H9 (cell line): ENCODE data around the gene RAI1. TPM values are rescaled to one million over a fixed set of nuclear protein-coding genes. Genes with fewer than 3 reads are reported as not detected.

ENCODE experiments used
- DNase-seq: peaks from one replicate; pipeline ENCODE4 v3.0.0-alpha.2; 2017
- H2AFZ ChIP-seq: one replicate; pipeline ENCODE4 v1.6.1; 2013; ENCODE audit warnings: mild to moderate bottlenecking, low read length, control low read depth, moderate library complexity
- H2AK5ac ChIP-seq: 2 replicates; pipeline ENCODE4 v1.6.1; 2013; ENCODE audit warnings: low read length, control low read depth, mixed read lengths; ENCODE audit not compliant: insufficient read length
- H2BK120ac ChIP-seq: one replicate; pipeline ENCODE4 v1.6.1; 2013; ENCODE audit warnings: low read depth, mild to moderate bottlenecking, low read length, control low read depth, inconsistent platforms; ENCODE audit not compliant: poor library complexity, severe bottlenecking
- H2BK12ac ChIP-seq: 2 replicates; pipeline ENCODE4 v1.6.1; 2013; ENCODE audit warnings: low read length, control low read depth, mixed read lengths, low read depth; ENCODE audit not compliant: insufficient read length
- H2BK15ac ChIP-seq: 2 replicates; pipeline ENCODE4 v1.6.1; 2013; ENCODE audit warnings: low read depth, low read length, control low read depth
- H2BK20ac ChIP-seq: one replicate; pipeline ENCODE4 v1.6.1; 2013; ENCODE audit warnings: low read depth, mild to moderate bottlenecking, low read length, control low read depth, inconsistent platforms; ENCODE audit not compliant: poor library complexity, severe bottlenecking
- H2BK5ac ChIP-seq: 2 replicates; pipeline ENCODE4 v1.6.1; 2013; ENCODE audit warnings: low read length, control low read depth, mixed read lengths; ENCODE audit not compliant: insufficient read length
- H3K14ac ChIP-seq: 2 replicates; pipeline ENCODE4 v1.6.1; 2013; ENCODE audit warnings: low read length, control low read depth; ENCODE audit not compliant: insufficient read depth
- H3K18ac ChIP-seq: 2 replicates; pipeline ENCODE4 v1.6.1; 2013; ENCODE audit warnings: low read depth, mild to moderate bottlenecking, mixed read lengths, low read length, control low read depth; ENCODE audit not compliant: insufficient read length
- H3K23ac ChIP-seq: 2 replicates; pipeline ENCODE4 v1.6.1; 2013; ENCODE audit warnings: low read length, control low read depth, mixed read lengths, low read depth; ENCODE audit not compliant: insufficient read length
- H3K23me2 ChIP-seq: 2 replicates; pipeline ENCODE4 v1.6.1; 2013; ENCODE audit warnings: low read depth, mild to moderate bottlenecking, mixed read lengths, low read length, control low read depth; ENCODE audit not compliant: insufficient read length, poor library complexity, severe bottlenecking
- H3K27ac ChIP-seq: 2 replicates; pipeline ENCODE4 v1.5.1; 2013; ENCODE audit warnings: low read length, control low read depth, mixed read lengths, low read depth; ENCODE audit not compliant: insufficient read length
- H3K27me3 ChIP-seq: 2 replicates; pipeline ENCODE4 v1.6.1; 2013; ENCODE audit warnings: low read length, control low read depth, inconsistent platforms; ENCODE audit not compliant: insufficient read depth
- H3K4ac ChIP-seq: 2 replicates; pipeline ENCODE4 v1.6.1; 2013; ENCODE audit warnings: low read depth, mild to moderate bottlenecking, control low read depth, inconsistent platforms, low read length, moderate library complexity
- H3K4me1 ChIP-seq: 2 replicates; pipeline ENCODE4 v1.6.1; 2013; ENCODE audit warnings: low read length, control low read depth, inconsistent platforms; ENCODE audit not compliant: insufficient read depth
- H3K4me2 ChIP-seq: 2 replicates; pipeline ENCODE4 v1.6.1; 2013; ENCODE audit warnings: low read length, control low read depth, mixed read lengths; ENCODE audit not compliant: insufficient read length, insufficient read depth
- H3K56ac ChIP-seq: 2 replicates; pipeline ENCODE4 v1.6.1; 2013; ENCODE audit warnings: low read depth, mild to moderate bottlenecking, mixed read lengths, low read length, control low read depth; ENCODE audit not compliant: insufficient read length
- H3K79me1 ChIP-seq: 2 replicates; pipeline ENCODE4 v1.6.1; 2013; ENCODE audit warnings: low read depth, mild to moderate bottlenecking, moderate library complexity, low read length, control low read depth, inconsistent platforms; ENCODE audit not compliant: insufficient read depth, poor library complexity, severe bottlenecking
- H3K79me2 ChIP-seq: 2 replicates; pipeline ENCODE4 v1.6.1; 2013; ENCODE audit warnings: low read length, control low read depth, inconsistent platforms; ENCODE audit not compliant: insufficient read depth
- H3K9ac ChIP-seq: 2 replicates; pipeline ENCODE4 v1.6.1; 2013; ENCODE audit warnings: low read length, control low read depth, mixed read lengths; ENCODE audit not compliant: insufficient read length; ENCODE audit errors: extremely low read depth
- H3K9me3 ChIP-seq: one replicate; pipeline ENCODE4 v1.6.1; 2013; ENCODE audit warnings: low read depth, low read length, inconsistent platforms; ENCODE audit not compliant: control insufficient read depth
- H3T11ph ChIP-seq: one replicate; pipeline ENCODE4 v1.6.1; 2013; ENCODE audit warnings: mild to moderate bottlenecking, low read length, control low read depth, inconsistent platforms
- H4K20me1 ChIP-seq: one replicate; pipeline ENCODE4 v1.6.1; 2013; ENCODE audit not compliant: control insufficient read depth, insufficient read length, insufficient read depth
- H4K5ac ChIP-seq: 2 replicates; pipeline ENCODE4 v1.6.1; 2013; ENCODE audit warnings: low read depth, mild to moderate bottlenecking, mixed read lengths, low read length, control low read depth; ENCODE audit not compliant: insufficient read length
- H4K8ac ChIP-seq: replicated peaks from 2 replicates; pipeline ENCODE4 v1.6.1; 2013; ENCODE audit warnings: low read length, control low read depth, mixed read lengths, low read depth; ENCODE audit not compliant: insufficient read length
- H4K91ac ChIP-seq: 2 replicates; pipeline ENCODE4 v1.6.1; 2013; ENCODE audit warnings: low read depth, mild to moderate bottlenecking, moderate library complexity, mixed read lengths, low read length, control low read depth; ENCODE audit not compliant: insufficient read length
- H3K27ac Mint-ChIP-seq, 3 experiments: 2 replicates in 2 of 3; 3 replicates in 1 of 3; pipeline ENCODE4 v1.8.0; 2020 to 2021; ENCODE audit warnings: mixed read lengths in 3 of 3, mild to moderate bottlenecking in 1 of 3, moderate library complexity in 1 of 3
- H3K27me3 Mint-ChIP-seq: 2 replicates; pipeline ENCODE4 v1.8.0; 2021; ENCODE audit warnings: low read depth, mild to moderate bottlenecking, moderate library complexity, mixed read lengths
- H3K36me3 Mint-ChIP-seq, 3 experiments: 2 replicates in 2 of 3; 3 replicates in 1 of 3; pipeline ENCODE4 v1.8.0; 2020 to 2021; ENCODE audit warnings: low read depth in 3 of 3, mixed read lengths in 3 of 3; ENCODE audit not compliant: insufficient read depth in 1 of 3
- H3K4me1 Mint-ChIP-seq, 2 experiments: 2 replicates each; pipeline ENCODE4 v1.8.0; 2020; ENCODE audit warnings: mixed read lengths in 2 of 2
- H3K4me3 Mint-ChIP-seq, 2 experiments: 2 replicates in 1 of 2; 3 replicates in 1 of 2; pipeline ENCODE4 v1.8.0; 2020 to 2021; ENCODE audit warnings: mild to moderate bottlenecking in 2 of 2, mixed read lengths in 2 of 2, moderate library complexity in 1 of 2
- H3K9me3 Mint-ChIP-seq, 2 experiments: 2 replicates in 1 of 2; 3 replicates in 1 of 2; pipeline ENCODE4 v1.8.0; 2020; ENCODE audit warnings: mild to moderate bottlenecking in 2 of 2, mixed read lengths in 2 of 2, moderate library complexity in 1 of 2
- CTCF ChIP-seq: fragments of 200-600 bp; sonication (generic); conservative IDR thresholded peaks from 3 replicates; pipeline ENCODE4 v1.8.0; 2021; ENCODE audit warnings: antibody characterized with exemption, mild to moderate bottlenecking
- WGBS: extraction: QIAGEN DNeasy Blood & Tissue Kit; methylation state at CpG from one replicate; pipeline ENCODE4 v1.1.7; 2013; ENCODE audit warnings: missing lambda C conversion rate, low lambda C conversion rate, mixed read lengths; ENCODE audit not compliant: insufficient read length; ENCODE audit errors: extremely low coverage; 5-methylcytosine and 5-hydroxymethylcytosine counted together
- total RNA-seq: library from RNA; stranded (reverse); gene quantifications from 2 replicates; pipeline ENCODE4 v1.2.1, GENCODE V29; 2021

The RAI1 gene
- total RNA-seq, 1 experiment from 2014 or later, result 1.5 TPM

- H2AFZ ChIP-seq, result no peak overlapping the region
- no peak overlapping the region for H2BK5ac ChIP-seq
- no peak overlapping the region for H2BK12ac ChIP-seq
- Mint-ChIP-seq H3K4me1 (peaks cover 18 to 38% of the 10 kb centered on the region in 2 experiments), H3K27me3 (no peaks in the 10 kb centered on the region), H3K9me3 (no peaks in the 10 kb centered on the region), H3K4me3 (no peak overlapping the region), H3K36me3 (peaks cover 27 to 69% (median 57%) of the 10 kb centered on the region in 3 experiments), H3K27ac (no peak overlapping the region)
- TF ChIP-seq CTCF, result 0 out of 3 replicates have a peak, but pooled peaks have one; percentile 10
- H2BK15ac ChIP-seq, result no peak overlapping the region
- H3K4me2 ChIP-seq, result no peak overlapping the region
- no peaks in the 10 kb centered on the region for H4K20me1 ChIP-seq
- no peak overlapping the region for H4K8ac ChIP-seq
- WGBS, result no CpG with 5 or more reads among the region's 24 CpGs
- no peak overlapping the region for H3K4ac ChIP-seq
- no peaks in the 10 kb centered on the region; the same call in 1 of the 2 replicates for H3K79me2 ChIP-seq
- no peak overlapping the region for H3K27ac ChIP-seq
- no peak for DNase-seq
- H3K79me1 ChIP-seq, result peaks cover 4% of the 10 kb centered on the region
- no peaks in the 10 kb centered on the region; the same call in 1 of the 2 replicates for H3K4me1 ChIP-seq
- no peak overlapping the region for H2BK20ac ChIP-seq
- no peak overlapping the region for H4K91ac ChIP-seq
- no peaks in the 10 kb centered on the region for H3K9me3 ChIP-seq
- no peak overlapping the region for H3K14ac ChIP-seq
- no peak overlapping the region for H2AK5ac ChIP-seq
- no peak overlapping the region for H3T11ph ChIP-seq
- H3K18ac ChIP-seq, result no peak overlapping the region
- no peak overlapping the region for H4K5ac ChIP-seq
- H2BK120ac ChIP-seq, result no peak overlapping the region
- no peak overlapping the region for H3K56ac ChIP-seq
- H3K23me2 ChIP-seq, result no peaks in the 10 kb centered on the region
- H3K9ac ChIP-seq, result no peak overlapping the region
- no peak overlapping the region for H3K23ac ChIP-seq
- no peaks in the 10 kb centered on the region for H3K27me3 ChIP-seq
These were observed 135.7 kb downstream of the RAI1 start for GRCh38 chr17:17816831-17817551.
